ENCODE data around the gene RHOU. TPM values are rescaled to one million over a fixed set of nuclear protein-coding genes. Genes with fewer than 3 reads are reported as not detected.

RHOU gene
- total and polyA plus RNA-seq, 8 donors, result 1.2 to 75.5 (median 28.7) TPM

- TF ChIP-seq CTCF (IDR thresholded peaks at IDR 0.05), result no peak
- no peak for TF ChIP-seq POLR2A (IDR thresholded peaks at IDR 0.05)
- no peak for TF ChIP-seq EP300 (IDR thresholded peaks at IDR 0.05)
- no peak for TF ChIP-seq POLR2AphosphoS5 (IDR thresholded peaks at IDR 0.05)
- Histone ChIP-seq H3K9me3 (no peaks in the 10 kb centered on the region), H3K27me3 (no peaks in the 10 kb centered on the region), H3K4me1 (peaks cover 0 to 24% (median 16%) of the 10 kb centered on the region in 4 donors), H3K4me3 (no peak overlapping the region), H3K36me3 (no peaks in the 10 kb centered on the region), H3K27ac (no peak overlapping the region)
- intact Hi-C loops (cut with DNase I; ENCODE audit: low total_unique reads), result no loop called here
- 72 to 91% (median 89%) methylated on average over 3 of the region's 3 CpGs for WGBS, 5 donors
- DNase-seq, result no peak
Observed at GRCh38 chr1:228725178-228725577, 10.1 kb upstream of the RHOU start.

- TF ChIP-seq EP300 (IDR thresholded peaks at IDR 0.05) (no peak), POLR2AphosphoS5 (IDR thresholded peaks at IDR 0.05) (no peak)
- intact Hi-C loops (cut with DNase I; ENCODE audit: low total_unique reads), result no loop called here
- DNase-seq, result no peak
- WGBS, 5 donors, result 9 to 42% (median 14%) methylated on average over 1 of the region's 1 CpG
- Histone ChIP-seq H3K36me3 (no peaks in the 10 kb centered on the region), H3K4me1 (peaks cover 0 to 20% (median 5%) of the 10 kb centered on the region in 4 donors), H3K27ac (no peak overlapping the region), H3K27me3 (no peaks in the 10 kb centered on the region), H3K9me3 (no peaks in the 10 kb centered on the region), H3K4me3 (no peak overlapping the region)
Observed at GRCh38 chr1:228727681-228728171, 7.6 kb upstream of the RHOU start.

GRCh38 chr1:228732426-228732825 is 2.9 kb upstream of the RHOU start:
- H3K4me1 ChIP-seq, result peaks cover 0 to 33% (median 12%) of the 10 kb centered on the region in 4 donors
- H3K4me3 ChIP-seq, result no peak overlapping the region
- DNase-seq, result no peak
- no peaks in the 10 kb centered on the region for H3K36me3 ChIP-seq
- TF ChIP-seq POLR2A (IDR thresholded peaks at IDR 0.05), result no peak
- no peak for TF ChIP-seq POLR2AphosphoS5 (IDR thresholded peaks at IDR 0.05)
- TF ChIP-seq CTCF (IDR thresholded peaks at IDR 0.05), result no peak
- no peak for TF ChIP-seq EP300 (IDR thresholded peaks at IDR 0.05)
- no peaks in the 10 kb centered on the region for H3K9me3 ChIP-seq
- intact Hi-C loops (cut with DNase I; ENCODE audit: low total_unique reads), result loop anchor here (10.0 kb wide), 1 partner anchor 492 kb away; no protein-coding TSS in a partner anchor
- no peaks in the 10 kb centered on the region for H3K27me3 ChIP-seq
- H3K27ac ChIP-seq, result no peak overlapping the region
- 62 to 75% (median 65%) methylated on average over 8 of the region's 8 CpGs for WGBS, 5 donors

- intact Hi-C loops (cut with DNase I; ENCODE audit: low total_unique reads), result loop anchor here (10.0 kb wide), 1 partner anchor 491 kb away; no protein-coding TSS in a partner anchor
- TF ChIP-seq POLR2A (IDR thresholded peaks at IDR 0.05), result no peak
- TF ChIP-seq POLR2AphosphoS5 (IDR thresholded peaks at IDR 0.05), result no peak
- no peak for TF ChIP-seq CTCF (IDR thresholded peaks at IDR 0.05)
- no peak for TF ChIP-seq EP300 (IDR thresholded peaks at IDR 0.05)
- no peak for DNase-seq
- Histone ChIP-seq H3K27ac (no peak overlapping the region), H3K4me1 (peaks cover 9 to 33% (median 19%) of the 10 kb centered on the region in 4 donors), H3K4me3 (no peak overlapping the region), H3K9me3 (no peaks in the 10 kb centered on the region), H3K36me3 (peaks cover 0 to 8% (median 5%) of the 10 kb centered on the region in 4 donors), H3K27me3 (no peaks in the 10 kb centered on the region)
- 86 to 98% (median 97%) methylated on average over 4 of the region's 4 CpGs for WGBS, 5 donors
Observed at GRCh38 chr1:228733576-228733975, 1.7 kb upstream of the RHOU start.
